Mucosa of descending colon (tissue), 3 donors: ENCODE results near the gene CAPN10. TPM values are rescaled to one million over a fixed set of nuclear protein-coding genes. Genes with fewer than 3 reads are reported as not detected.

Experiments used
- ATAC-seq: fragments of 200-7000 bp; cut with Tn5 transposase; one replicate; pipeline ENCODE4 v1.9.1; 2020; ENCODE audit warnings: mild to moderate bottlenecking, moderate library complexity
- DNase-seq, 3 donors: peaks; one replicate each; pipeline ENCODE4 v3.0.0-alpha.2; 2020
- H3K36me3 ChIP-seq: fragments of 200-600 bp; one replicate; pipeline ENCODE4 v1.8.0; 2021; ENCODE audit warnings: low read depth, mild to moderate bottlenecking
- H3K4me1 ChIP-seq: fragments of 200-600 bp; one replicate; pipeline ENCODE4 v1.8.0; 2021; ENCODE audit warnings: low read depth, mild to moderate bottlenecking
- H3K4me3 ChIP-seq: fragments of 200-600 bp; one replicate; pipeline ENCODE4 v1.8.0; 2021; ENCODE audit warnings: mild to moderate bottlenecking
- H3K9me3 ChIP-seq: fragments of 200-600 bp; one replicate; pipeline ENCODE4 v1.8.0; 2021; ENCODE audit warnings: mild to moderate bottlenecking
- intact Hi-C, 2 donors: fragments of 100-400 bp; cut with DNase I in 1 of 2; cut with micrococcal nuclease in 1 of 2; formaldehyde crosslinking; loops; one replicate each; pipeline versions ENCODE4 v1.11.0 to v1.11.1; 2022; cut with DNase I, micrococcal nuclease
- total RNA-seq, 3 donors: library from RNA; stranded (reverse); fragmentation: NEBNext Ultra II Directional in 2 of 3; extraction: Animal tissue kit (Norgen Biotek cat#: 25700) in 2 of 3; gene quantifications; one replicate each; pipeline versions ENCODE4 v1.2.1 to v1.2.4, GENCODE V29; 2021 to 2023
- TF ChIP-seq, protein P1 (sequence below): fragments of 200-600 bp; IDR thresholded peaks from one replicate; pipeline ENCODE4 v1.8.0; 2022; ENCODE audit warnings: antibody characterized with exemption, mild to moderate bottlenecking
- donor health status: DM: no; HTN: no; CAD: no; lungs with moderate emphysema.
- donor health status: DM: no; HTN: no; CAD: no.
- donor health status: DM: no; HTN: yes; CAD: no.

The CAPN10 gene
- total RNA-seq, 3 donors from 2014 or later, result 34.0 to 55.5 (median 40.4) TPM

DNA sequence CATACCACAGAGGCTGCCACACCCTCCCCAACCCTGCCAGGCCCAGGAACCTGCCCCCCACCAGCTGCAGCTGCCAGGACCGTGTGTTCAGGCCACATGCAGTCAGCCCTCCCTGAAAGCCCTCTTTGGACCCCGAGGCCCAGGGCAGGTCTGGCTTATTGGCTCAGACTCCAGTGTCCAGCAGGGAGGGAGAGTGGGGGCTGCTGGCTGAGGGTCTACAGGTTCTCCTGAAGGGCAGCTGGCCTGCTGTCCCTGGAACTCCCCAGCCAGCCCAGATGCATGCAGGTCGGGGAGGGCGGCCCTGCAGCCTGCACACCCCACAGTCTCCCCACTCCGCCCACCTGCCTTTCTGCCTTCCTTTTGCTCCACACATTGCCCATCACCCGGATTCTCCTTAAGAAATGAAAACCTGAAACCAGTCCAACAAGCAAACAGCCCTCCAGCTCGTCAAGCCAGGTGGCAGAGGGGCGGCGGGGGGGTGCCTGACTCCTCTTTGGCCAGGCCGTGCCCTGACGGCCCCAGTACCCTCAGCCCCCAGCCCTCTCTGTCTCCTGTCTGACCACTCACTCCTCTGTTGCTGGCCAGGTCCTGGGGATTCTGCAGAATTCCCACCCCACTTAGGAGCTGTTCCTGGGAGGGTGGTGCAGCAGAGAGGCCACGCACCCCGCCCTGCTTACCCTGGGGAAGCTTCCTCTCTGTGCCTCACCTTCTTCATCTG is 56.7 kb downstream of the CAPN10 start:
- H3K9me3 ChIP-seq, result no peaks in the 10 kb centered on the region
- TF ChIP-seq, protein P1, sequence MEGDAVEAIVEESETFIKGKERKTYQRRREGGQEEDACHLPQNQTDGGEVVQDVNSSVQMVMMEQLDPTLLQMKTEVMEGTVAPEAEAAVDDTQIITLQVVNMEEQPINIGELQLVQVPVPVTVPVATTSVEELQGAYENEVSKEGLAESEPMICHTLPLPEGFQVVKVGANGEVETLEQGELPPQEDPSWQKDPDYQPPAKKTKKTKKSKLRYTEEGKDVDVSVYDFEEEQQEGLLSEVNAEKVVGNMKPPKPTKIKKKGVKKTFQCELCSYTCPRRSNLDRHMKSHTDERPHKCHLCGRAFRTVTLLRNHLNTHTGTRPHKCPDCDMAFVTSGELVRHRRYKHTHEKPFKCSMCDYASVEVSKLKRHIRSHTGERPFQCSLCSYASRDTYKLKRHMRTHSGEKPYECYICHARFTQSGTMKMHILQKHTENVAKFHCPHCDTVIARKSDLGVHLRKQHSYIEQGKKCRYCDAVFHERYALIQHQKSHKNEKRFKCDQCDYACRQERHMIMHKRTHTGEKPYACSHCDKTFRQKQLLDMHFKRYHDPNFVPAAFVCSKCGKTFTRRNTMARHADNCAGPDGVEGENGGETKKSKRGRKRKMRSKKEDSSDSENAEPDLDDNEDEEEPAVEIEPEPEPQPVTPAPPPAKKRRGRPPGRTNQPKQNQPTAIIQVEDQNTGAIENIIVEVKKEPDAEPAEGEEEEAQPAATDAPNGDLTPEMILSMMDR, result no peak
- no peak overlapping the region for H3K4me3 ChIP-seq
- no peaks in the 10 kb centered on the region for H3K36me3 ChIP-seq
- DNase-seq (no peak), ATAC-seq (no peak)
- no peaks in the 10 kb centered on the region for H3K4me1 ChIP-seq
- intact Hi-C loops, result no loop called here

DNA sequence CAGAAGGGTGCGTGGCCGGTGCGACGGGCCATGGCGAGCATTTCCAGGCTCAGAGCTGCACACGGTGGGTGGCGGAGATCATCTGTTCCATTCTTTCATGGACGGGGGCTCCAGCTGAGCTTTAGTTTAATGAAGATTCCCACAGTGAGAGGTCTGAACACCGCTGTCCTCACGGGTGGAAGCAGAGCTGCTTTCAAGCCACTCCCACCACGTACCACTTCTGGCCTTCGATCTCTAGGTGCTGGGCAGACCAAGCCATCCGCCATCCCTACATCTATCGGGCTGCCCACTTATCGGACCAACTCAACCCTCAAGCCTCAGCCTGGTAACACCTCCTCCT is 57.2 kb downstream of the CAPN10 start:
- intact Hi-C loops, result no loop called here
- H3K36me3 ChIP-seq, result no peaks in the 10 kb centered on the region
- DNase-seq (no peak), ATAC-seq (no peak)
- TF ChIP-seq, protein P1, result no peak
- no peaks in the 10 kb centered on the region for H3K4me1 ChIP-seq
- H3K4me3 ChIP-seq, result no peak overlapping the region
- H3K9me3 ChIP-seq, result no peaks in the 10 kb centered on the region

DNA sequence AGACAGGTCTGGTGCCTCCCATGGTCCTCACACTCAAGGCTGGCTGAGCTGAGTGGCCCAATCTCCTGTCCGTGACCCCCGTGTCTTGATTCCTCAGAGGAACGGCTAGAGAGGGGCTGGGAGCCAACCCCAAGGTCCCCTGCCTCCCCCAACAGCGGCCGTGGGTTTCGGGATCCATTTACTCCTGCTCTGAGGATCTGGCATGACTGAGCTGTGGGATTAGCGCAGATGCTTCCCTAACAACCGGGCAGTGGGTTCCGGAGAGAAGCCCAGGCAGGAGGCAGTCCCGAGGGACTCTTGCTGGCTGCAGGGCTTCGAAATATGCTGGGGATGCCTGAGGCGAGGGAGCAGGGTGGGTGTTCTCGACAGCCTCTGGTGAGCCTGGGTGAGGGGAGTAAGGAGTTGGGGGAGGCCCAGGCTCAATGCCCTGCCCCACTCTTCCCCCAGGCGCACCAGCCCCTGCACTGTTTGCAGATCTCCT is 57.7 kb downstream of the CAPN10 start:
- TF ChIP-seq, protein P1, result no peak
- Histone ChIP-seq H3K9me3 (no peaks in the 10 kb centered on the region), H3K4me3 (no peak overlapping the region), H3K36me3 (no peaks in the 10 kb centered on the region), H3K4me1 (no peaks in the 10 kb centered on the region)
- intact Hi-C loops, result no loop called here
- ATAC-seq, result no peak
- DNase-seq, result no peak

DNA sequence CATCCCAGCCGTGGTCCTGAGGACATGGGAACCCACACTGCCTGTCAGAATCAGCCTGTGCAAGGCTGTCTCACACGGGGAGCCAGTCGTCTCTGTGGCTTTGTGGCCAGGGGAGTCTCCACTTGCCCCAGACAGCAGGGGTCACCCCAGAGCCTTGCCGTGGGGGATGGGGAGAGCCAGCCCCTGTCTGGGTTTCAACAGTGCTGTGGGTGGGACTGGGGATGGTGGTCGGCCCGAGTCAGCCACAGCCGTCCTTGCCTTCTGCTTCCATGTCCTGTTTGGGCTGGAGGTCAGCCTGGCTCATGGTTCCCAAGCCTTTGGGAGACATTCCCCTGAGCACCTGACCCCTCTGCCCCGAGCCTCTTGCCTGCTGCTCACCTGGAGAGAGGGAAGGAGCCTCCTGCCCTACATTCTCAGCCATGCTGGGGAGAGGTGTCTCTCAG is 58.3 kb downstream of the CAPN10 start:
- intact Hi-C loops, result no loop called here
- Histone ChIP-seq H3K4me1 (no peaks in the 10 kb centered on the region), H3K9me3 (no peaks in the 10 kb centered on the region), H3K36me3 (no peaks in the 10 kb centered on the region), H3K4me3 (no peak overlapping the region)
- no peak for ATAC-seq
- TF ChIP-seq, protein P1, result no peak
- DNase-seq, result no peak

DNA sequence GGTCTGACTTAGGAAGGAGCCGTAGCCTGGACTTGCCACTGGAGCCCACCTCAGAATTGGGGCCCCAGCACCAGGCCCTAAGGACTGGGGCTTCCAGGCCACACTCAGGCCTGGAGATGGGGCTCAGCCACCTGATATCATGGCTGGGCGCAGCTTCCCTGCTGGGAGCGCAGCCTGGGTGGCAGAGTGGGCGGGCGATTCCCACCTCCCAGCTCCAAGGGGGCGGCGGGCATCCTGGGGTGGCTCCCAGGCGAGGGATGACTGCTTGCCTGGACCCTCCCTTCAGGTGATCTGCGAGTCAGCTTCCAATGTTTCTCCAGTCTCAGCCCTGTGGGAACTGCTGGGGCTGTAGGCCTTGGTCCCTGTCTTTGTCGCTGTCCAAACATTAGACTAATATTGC is 58.8 kb downstream of the CAPN10 start:
- no peak for ATAC-seq
- H3K9me3 ChIP-seq, result no peaks in the 10 kb centered on the region
- peak in 1 of 3 donors; percentile 14 for DNase-seq
- no peaks in the 10 kb centered on the region for H3K4me1 ChIP-seq
- no peaks in the 10 kb centered on the region for H3K36me3 ChIP-seq
- intact Hi-C loops, result no loop called here
- H3K4me3 ChIP-seq, result no peak overlapping the region
- TF ChIP-seq, protein P1, result no peak
